Measurements from ENCODE around the gene ANO4.

GRCh38 chr12:100755186-100755585, 39.4 kb upstream of the ANO4 start:
- no peak for TF ChIP-seq POLR2AphosphoS5 (IDR thresholded peaks at IDR 0.05; ENCODE audit: borderline replicate concordance, low read depth, low read length)
- no peak for TF ChIP-seq EZH2 (IDR thresholded peaks at IDR 0.05)
- no peak for TF ChIP-seq FOXP2 (optimal IDR thresholded peaks at IDR 0.05; ENCODE audit: control extremely low read depth, extremely low read length, insufficient read depth)
